GM10266 (cell line): ENCODE measurements around the gene GATD1.

ENCODE experiments used
- DNase-seq: peaks from one replicate; pipeline ENCODE4 v3.0.0; 2012; ENCODE audit errors: extremely low spot score
- CTCF ChIP-seq: IDR thresholded peaks from 2 replicates; pipeline ENCODE4 v1.5.1; 2012; ENCODE audit warnings: mild to moderate bottlenecking, low read depth; ENCODE audit not compliant: control insufficient read depth, insufficient read depth; ENCODE audit errors: missing control alignments

The GATD1 gene

GRCh38 chr11:763073-763463, 14.2 kb downstream of the GATD1 start:
- DNase-seq = no peak
- no peak for TF ChIP-seq CTCF

- no peak for DNase-seq
- peak; percentile 9 for TF ChIP-seq CTCF
Observed at GRCh38 chr11:762421-763072, 14.7 kb downstream of the GATD1 start.

- no peak for DNase-seq
- TF ChIP-seq CTCF = no peak
Observed at GRCh38 chr11:761526-762108, 15.7 kb downstream of the GATD1 start.

- no peak for DNase-seq
- TF ChIP-seq CTCF = no peak
Observed at GRCh38 chr11:760236-760635, 17.1 kb downstream of the GATD1 start.

GRCh38 chr11:749731-750130, 27.6 kb downstream of the GATD1 start:
- TF ChIP-seq CTCF = no peak
- DNase-seq = no peak

- no peak for TF ChIP-seq CTCF
- peak; percentile 38 for DNase-seq
Observed at GRCh38 chr11:748007-748359, 29.3 kb downstream of the GATD1 start.

- TF ChIP-seq CTCF = peak; percentile 19
- DNase-seq = peak; percentile 98
Observed at GRCh38 chr11:747158-748006, 29.9 kb downstream of the GATD1 start, which contains the start of gene TALDO1. TSS of gene TALDO1 (plus strand) at chr11:747464. CDS start at chr11:747482, 18 bp downstream.
